GM12892 (cell line): Measurements from ENCODE around the gene FAM151A.

ENCODE experiments used
- POLR2A ChIP-seq: IDR thresholded peaks from 2 replicates; pipeline ENCODE4 v1.6.1; 2011; ENCODE audit warnings: low read depth, low read length, control low read depth
- POLR2AphosphoS5 ChIP-seq: IDR thresholded peaks from 2 replicates; pipeline ENCODE4 v1.6.1; 2011; ENCODE audit warnings: low read depth, low read length, control low read depth

DNA sequence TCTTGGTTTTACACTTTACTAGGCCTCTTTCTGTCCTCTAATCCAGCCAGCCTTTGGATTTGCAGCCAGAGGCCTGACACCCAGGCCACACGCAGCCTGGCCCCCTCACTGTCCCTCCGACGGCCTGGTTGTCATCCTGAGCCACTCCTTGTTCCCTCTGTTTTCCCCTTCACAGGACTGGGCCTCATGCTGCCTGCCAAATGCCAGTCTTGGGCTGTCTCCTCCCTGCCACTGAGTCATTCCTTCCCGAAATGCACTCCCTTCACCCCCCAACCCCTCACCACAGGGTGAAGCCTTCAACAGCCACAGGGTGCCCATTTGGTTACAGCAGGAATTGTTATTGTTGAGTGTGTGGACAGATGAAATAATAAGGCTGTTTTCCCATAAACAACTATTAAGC is 54.0 kb downstream of the FAM151A start:
- TF ChIP-seq POLR2A, result no peak
- no peak for TF ChIP-seq POLR2AphosphoS5
